Loucy (cell line): Measurements from ENCODE around the gene ZDHHC8.

Experiments used
- H2AFZ ChIP-seq: fragments of 200-600 bp; sonication (generic); 2 replicates; pipeline ENCODE4 v1.6.0; 2016; ENCODE audit warnings: antibody characterized with exemption, mild to moderate bottlenecking, low read length, moderate library complexity
- H3F3A ChIP-seq: fragments of 200-600 bp; 2 replicates; pipeline ENCODE4 v1.6.0; 2016; ENCODE audit warnings: antibody characterized with exemption, low read depth, mild to moderate bottlenecking
- H3K27me3 ChIP-seq: fragments of 200-600 bp; sonication (generic); 2 replicates; pipeline ENCODE4 v1.6.1; 2014; ENCODE audit warnings: low read length, mild to moderate bottlenecking; ENCODE audit not compliant: insufficient read depth, poor library complexity, severe bottlenecking
- H3K36me3 ChIP-seq: fragments of 200-600 bp; sonication (generic); 2 replicates; pipeline ENCODE4 v1.6.1; 2016; ENCODE audit warnings: low read length; ENCODE audit not compliant: insufficient read depth
- H3K4me1 ChIP-seq: fragments of 200-600 bp; sonication (generic); 2 replicates; pipeline ENCODE4 v1.5.1; 2014; ENCODE audit warnings: low read length, mild to moderate bottlenecking; ENCODE audit not compliant: insufficient read depth, poor library complexity, severe bottlenecking
- H3K4me2 ChIP-seq: fragments of 200-600 bp; sonication (generic); 2 replicates; pipeline ENCODE4 v1.6.0; 2014; ENCODE audit warnings: antibody characterized with exemption, low read length, low read depth, mild to moderate bottlenecking; ENCODE audit not compliant: poor library complexity, severe bottlenecking
- H3K4me3 ChIP-seq: fragments of 200-600 bp; sonication (generic); 2 replicates; pipeline ENCODE4 v1.5.1; 2014; ENCODE audit warnings: low read length, mild to moderate bottlenecking, mixed read lengths; ENCODE audit not compliant: poor library complexity, severe bottlenecking
- H3K79me2 ChIP-seq: fragments of 200-600 bp; sonication (generic); 2 replicates; pipeline ENCODE4 v1.6.1; 2014; ENCODE audit warnings: low read length; ENCODE audit not compliant: insufficient read depth
- H3K9ac ChIP-seq: fragments of 200-600 bp; sonication (generic); 2 replicates; pipeline ENCODE4 v1.6.0; 2014; ENCODE audit warnings: mild to moderate bottlenecking, low read depth, low read length, moderate library complexity; ENCODE audit not compliant: poor library complexity, severe bottlenecking
- H3K9me2 ChIP-seq: fragments of 200-600 bp; sonication (generic); replicated peaks from 2 replicates; pipeline ENCODE4 v1.6.1; 2016; ENCODE audit warnings: low read depth, low read length, mixed read lengths
- H3K9me3 ChIP-seq: fragments of 200-600 bp; sonication (generic); 2 replicates; pipeline ENCODE4 v1.6.1; 2014; ENCODE audit warnings: mild to moderate bottlenecking, antibody characterized with exemption, low read length, low read depth; ENCODE audit not compliant: insufficient read depth
- H4K20me1 ChIP-seq: fragments of 200-600 bp; sonication (generic); 2 replicates; pipeline ENCODE4 v1.6.0; 2014; ENCODE audit warnings: antibody characterized with exemption, low read length, mild to moderate bottlenecking; ENCODE audit not compliant: insufficient read depth, poor library complexity, severe bottlenecking
- CTCF ChIP-seq: fragments of 200-600 bp; sonication (generic); conservative IDR thresholded peaks from 2 replicates; pipeline ENCODE4 v1.5.1; 2014; ENCODE audit warnings: mild to moderate bottlenecking, antibody characterized with exemption, low read length
- EZH2phosphoT487 ChIP-seq: fragments of 200-600 bp; IDR thresholded peaks from 2 replicates; pipeline ENCODE4 v1.6.1; 2018; ENCODE audit warnings: antibody characterized with exemption, mild to moderate bottlenecking, moderate library complexity, borderline replicate concordance

ZDHHC8 gene

GRCh38 chr22:20131597-20131858 lies at the start of gene ZDHHC8:
Gene ZDHHC8 (plus strand): TSS chr22:20131804. CDS start chr22:20131948, 144 bp downstream.
- H2AFZ ChIP-seq: peak within 1 kb of the TSS; percentile 76
- H4K20me1 ChIP-seq: peaks cover 23% of the 10 kb centered on the region

GRCh38 chr22:20083157-20083890 lies 48.3 kb upstream of the ZDHHC8 start:
- H3K4me1 ChIP-seq: peaks cover 42% of the 10 kb centered on the region
- peaks cover 6% of the 10 kb centered on the region for H3K27me3 ChIP-seq
- H3K9me3 ChIP-seq: no peaks in the 10 kb centered on the region
- no peak overlapping the region for H2AFZ ChIP-seq
- H3K9me2 ChIP-seq: no peaks in the 10 kb centered on the region
- peak overlapping the region; percentile 67 for H3K9ac ChIP-seq
- H4K20me1 ChIP-seq: peaks cover 75% of the 10 kb centered on the region
- H3K36me3 ChIP-seq: peaks cover 28% of the 10 kb centered on the region; the same call in 1 of the 2 replicates
- H3K79me2 ChIP-seq: peaks cover 88% of the 10 kb centered on the region
- H3F3A ChIP-seq: no peaks in the 10 kb centered on the region; the same call in 1 of the 2 replicates
- peak overlapping the region; percentile 79 for H3K4me2 ChIP-seq
- H3K4me3 ChIP-seq: peak overlapping the region; percentile 92
- TF ChIP-seq EZH2phosphoT487: no peak
- TF ChIP-seq CTCF: no peak

More at GRCh38 chr22:20131597-20131858, at the start of gene ZDHHC8:
- no peaks in the 10 kb centered on the region for H3K9me3 ChIP-seq
- peak within 1 kb of the TSS; percentile 86 for H3K4me2 ChIP-seq
- no peak for TF ChIP-seq EZH2phosphoT487
- no peak for TF ChIP-seq CTCF
- H3K9ac ChIP-seq: peak within 1 kb of the TSS; percentile 76
- no peaks in the 10 kb centered on the region for H3K9me2 ChIP-seq
- H3K4me3 ChIP-seq: peak within 1 kb of the TSS; percentile 78
- peaks cover 42% of the 10 kb centered on the region; the same call in 1 of the 2 replicates for H3K79me2 ChIP-seq
- H3F3A ChIP-seq: 0 out of 2 replicates have a peak, but pooled peaks cover 2% of the 10 kb centered on the region
- peaks cover 19% of the 10 kb centered on the region for H3K4me1 ChIP-seq
- H3K27me3 ChIP-seq: no peaks in the 10 kb centered on the region
- peaks cover 23% of the 10 kb centered on the region; the same call in 1 of the 2 replicates for H3K36me3 ChIP-seq

GRCh38 chr22:20083891-20084546 lies 47.6 kb upstream of the ZDHHC8 start:
- no peak overlapping the region for H2AFZ ChIP-seq
- H3K4me2 ChIP-seq: peak overlapping the region; percentile 79
- no peak for TF ChIP-seq CTCF
- no peak for TF ChIP-seq EZH2phosphoT487
- H3K9ac ChIP-seq: peak overlapping the region; percentile 67
- peaks cover 82% of the 10 kb centered on the region for H4K20me1 ChIP-seq
- peaks cover 40% of the 10 kb centered on the region for H3K4me1 ChIP-seq
- H3K9me3 ChIP-seq: no peaks in the 10 kb centered on the region
- H3F3A ChIP-seq: no peaks in the 10 kb centered on the region; the same call in 1 of the 2 replicates
- peaks cover 35% of the 10 kb centered on the region; the same call in 1 of the 2 replicates for H3K36me3 ChIP-seq
- H3K27me3 ChIP-seq: peaks cover 6% of the 10 kb centered on the region
- peak overlapping the region; percentile 92 for H3K4me3 ChIP-seq
- no peaks in the 10 kb centered on the region for H3K9me2 ChIP-seq
- peaks cover 95% of the 10 kb centered on the region for H3K79me2 ChIP-seq
